Superior temporal gyrus (tissue), 1 donor: ENCODE results near the gene ATXN1.
A peak's percentile ranks its signal among the peaks of the same experiment; 100 is the strongest.
"Not testable (repeated sequence)": the region's sequence is repeated elsewhere in the genome, so short reads cannot be mapped to it uniquely, and the experiment has no call there.

ENCODE experiments used
- DNase-seq: peaks from one replicate; pipeline ENCODE4 v3.0.0-alpha.2; 2016; ENCODE audit errors: extremely low spot score

ATXN1 gene

GRCh38 chr6:16572317-16572716, 188.9 kb downstream of the ATXN1 start:
- no peak for DNase-seq

- DNase-seq = no peak
Observed at GRCh38 chr6:16570946-16571345, 190.3 kb downstream of the ATXN1 start.

- no peak for DNase-seq
Observed at GRCh38 chr6:16570221-16570553, 191.1 kb downstream of the ATXN1 start.

GRCh38 chr6:16568128-16568527, 193.1 kb downstream of the ATXN1 start:
- no peak for DNase-seq

- DNase-seq = no peak
Observed at GRCh38 chr6:16567071-16567470, 194.2 kb downstream of the ATXN1 start.

- no peak for DNase-seq
Observed at GRCh38 chr6:16564436-16564835, 196.8 kb downstream of the ATXN1 start.

- no peak for DNase-seq
Observed at GRCh38 chr6:16563628-16564240, 197.5 kb downstream of the ATXN1 start.

- no peak for DNase-seq
Observed at GRCh38 chr6:16562498-16562897, 198.8 kb downstream of the ATXN1 start.

GRCh38 chr6:16559071-16559470, 202.2 kb downstream of the ATXN1 start:
- DNase-seq = peak; percentile 89

GRCh38 chr6:16555550-16555949, 205.7 kb downstream of the ATXN1 start:
- DNase-seq = peak; percentile 93

GRCh38 chr6:16553531-16553930, 207.7 kb downstream of the ATXN1 start:
- DNase-seq = no peak

- no peak for DNase-seq
Observed at GRCh38 chr6:16551466-16551865, 209.8 kb downstream of the ATXN1 start.

- no peak for DNase-seq
Observed at GRCh38 chr6:16548121-16548520, 213.1 kb downstream of the ATXN1 start.

GRCh38 chr6:16547587-16547986, 213.7 kb downstream of the ATXN1 start:
- no peak for DNase-seq

- no peak for DNase-seq
Observed at GRCh38 chr6:16546861-16547260, 214.4 kb downstream of the ATXN1 start.

- no peak for DNase-seq
Observed at GRCh38 chr6:16545382-16545781, 215.9 kb downstream of the ATXN1 start.

- peak; percentile 36 for DNase-seq
Observed at GRCh38 chr6:16544521-16544920, 216.7 kb downstream of the ATXN1 start.

GRCh38 chr6:16544006-16544405, 217.3 kb downstream of the ATXN1 start:
- no peak for DNase-seq

- no peak for DNase-seq
Observed at GRCh38 chr6:16543521-16543920, 217.7 kb downstream of the ATXN1 start.

- DNase-seq = no peak
Observed at GRCh38 chr6:16542070-16542469, 219.2 kb downstream of the ATXN1 start.

GRCh38 chr6:16540804-16541752, 220.2 kb downstream of the ATXN1 start:
- no peak for DNase-seq

GRCh38 chr6:16540383-16540782, 220.9 kb downstream of the ATXN1 start:
- not testable (repeated sequence) for DNase-seq
